Neural cell (in vitro differentiated cells): ENCODE results near the gene SH3GL3.

Experiments used
- CTCF ChIP-seq: fragments of 450-650 bp; IDR thresholded peaks from 2 replicates; pipeline ENCODE4 v1.5.1; 2014; ENCODE audit warnings: antibody characterized with exemption, mild to moderate bottlenecking, moderate library complexity; ENCODE audit not compliant: poor library complexity, severe bottlenecking
- EP300 ChIP-seq: fragments of 450-650 bp; conservative IDR thresholded peaks from 2 replicates; pipeline ENCODE4 v1.6.1; 2014; ENCODE audit warnings: antibody characterized with exemption, mild to moderate bottlenecking, moderate library complexity; ENCODE audit not compliant: poor library complexity, severe bottlenecking
- EZH2 ChIP-seq: fragments of 200-600, 300-800 bp; shearing (Covaris generic), sonication (generic); IDR thresholded peaks from 2 replicates; pipeline ENCODE4 v1.6.1; 2014; ENCODE audit warnings: antibody characterized with exemption, low read length, borderline replicate concordance, mild to moderate bottlenecking; ENCODE audit not compliant: insufficient read depth, poor library complexity, severe bottlenecking
- POLR2AphosphoS5 ChIP-seq: IDR thresholded peaks from 2 replicates; pipeline ENCODE4 v1.6.1; 2012
- RAD21 ChIP-seq: fragments of 450-650 bp; conservative IDR thresholded peaks from 2 replicates; pipeline ENCODE4 v1.6.1; 2014; ENCODE audit warnings: antibody characterized with exemption, mild to moderate bottlenecking, moderate library complexity
- TAF1 ChIP-seq: IDR thresholded peaks from 2 replicates; pipeline ENCODE4 v1.6.1; 2012; ENCODE audit warnings: low read depth

DNA sequence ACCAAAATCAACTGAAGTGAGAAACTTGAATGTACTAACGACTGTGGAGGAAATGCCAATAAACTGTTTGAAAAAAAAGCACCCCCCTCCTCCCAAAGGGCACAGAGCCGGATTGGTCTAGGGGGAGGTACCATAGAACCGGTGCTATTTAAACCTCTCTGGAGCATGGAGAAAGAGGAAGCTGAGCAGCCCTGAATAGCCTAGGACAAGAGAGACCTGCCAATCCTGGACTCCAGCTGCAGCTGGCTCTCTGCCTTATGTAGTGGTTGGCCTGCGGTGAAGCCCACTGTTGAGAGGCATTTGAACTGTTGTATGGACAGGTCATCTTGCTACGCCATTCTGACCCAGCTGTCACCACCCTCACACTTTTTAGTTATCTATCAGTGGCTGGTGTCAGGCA is 1.5 kb upstream of the SH3GL3 start:
- TF ChIP-seq CTCF (no peak), TAF1 (no peak), RAD21 (no peak), EZH2 (no peak), POLR2AphosphoS5 (no peak), EP300 (no peak)
